Ascending aorta (tissue), 2 donors: Measurements from ENCODE around the gene TGFBRAP1. TPM values are rescaled to one million over a fixed set of nuclear protein-coding genes. Genes with fewer than 3 reads are reported as not detected.

Experiments
- DNase-seq, 2 donors: peaks; one replicate each; pipeline ENCODE4 v3.0.0-alpha.2; 2019; ENCODE audit warnings: low spot score in 2 of 2
- H3K27ac ChIP-seq, 2 donors: fragments of 200-600 bp; sonication (generic); one replicate each; pipeline ENCODE4 v1.5.1; 2016 to 2017; ENCODE audit warnings: mild to moderate bottlenecking in 1 of 2
- H3K27me3 ChIP-seq: fragments of 200-600 bp; sonication (generic); one replicate; pipeline ENCODE4 v1.5.1; 2017
- H3K36me3 ChIP-seq, 2 donors: fragments of 200-600 bp; sonication (generic); one replicate each; pipeline ENCODE4 v1.5.1; 2016
- H3K4me1 ChIP-seq, 2 donors: fragments of 200-600 bp; sonication (generic); one replicate each; pipeline ENCODE4 v1.5.1; 2016 to 2017; ENCODE audit warnings: mild to moderate bottlenecking in 1 of 2
- H3K4me3 ChIP-seq, 2 donors: fragments of 200-600 bp; sonication (generic); one replicate each; pipeline ENCODE4 v1.5.1; 2016 to 2017; ENCODE audit warnings: mild to moderate bottlenecking in 1 of 2
- H3K9me3 ChIP-seq, 2 donors: fragments of 200-600 bp; sonication (generic); one replicate each; pipeline ENCODE4 v1.5.1; 2016
- intact Hi-C: fragments of 100-400 bp; cut with DNase I; formaldehyde crosslinking; loops from one replicate; pipeline ENCODE4 v1.15.1; 2023
- total RNA-seq: library from RNA; depleted of rRNA; stranded (reverse); fragments of >200 nt; gene quantifications from one replicate; pipeline ENCODE4 v1.1.0, GENCODE V29; 2016
- TF ChIP-seq, protein P1 (sequence below), 3 experiments: fragments of 200-600 bp in 2 of 3; fragments of 450-650 bp in 1 of 3; sonication (generic) in 2 of 3; IDR thresholded peaks; one replicate each; pipeline ENCODE4 v1.5.1; 2016 to 2019; ENCODE audit warnings: antibody characterized with exemption in 3 of 3, mild to moderate bottlenecking in 1 of 3, moderate library complexity in 1 of 3

The TGFBRAP1 gene
- total RNA-seq, 1 donor from 2014 or later: 30.1 TPM

- no peak for DNase-seq
- intact Hi-C loops: no loop called here
Observed at GRCh38 chr2:105309147-105309545, 20.4 kb downstream of the TGFBRAP1 start.

DNA sequence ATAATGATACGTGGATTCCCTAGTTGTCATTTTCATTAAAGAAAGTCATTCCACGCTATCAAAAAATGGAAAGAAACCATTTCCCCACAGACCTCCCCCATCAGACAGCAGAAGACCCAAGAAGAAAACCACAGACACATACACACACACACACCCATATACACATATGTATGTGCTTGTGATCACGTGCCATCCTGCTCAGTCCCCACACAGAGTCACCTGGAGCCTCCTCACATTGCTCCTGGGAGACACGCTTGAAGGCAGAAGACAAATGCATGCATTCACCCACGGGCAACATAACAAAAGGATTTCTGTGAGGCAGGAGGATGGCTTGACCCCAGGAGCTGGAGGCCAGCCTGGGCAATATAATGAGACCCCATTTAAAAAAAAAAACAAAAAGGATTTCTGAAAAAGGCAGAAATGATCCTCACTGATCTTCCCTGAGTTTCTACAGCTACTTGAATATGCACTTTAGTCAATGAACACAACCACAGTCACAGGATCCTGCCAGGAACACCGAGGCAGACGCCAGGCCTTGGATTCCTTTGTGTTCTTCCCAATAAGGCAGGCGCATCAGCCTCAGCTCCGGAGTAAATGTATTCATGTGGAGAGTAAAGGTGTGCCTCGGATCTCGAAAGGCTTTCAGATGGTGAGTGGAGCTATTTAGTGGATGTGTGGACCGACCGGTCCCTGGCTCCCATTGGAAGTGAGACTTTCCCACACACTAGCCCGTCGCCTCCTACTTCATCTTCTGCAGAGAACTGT is 21.0 kb downstream of the TGFBRAP1 start:
- no peaks in the 10 kb centered on the region for H3K9me3 ChIP-seq
- intact Hi-C loops: no loop called here
- H3K4me3 ChIP-seq: no peak overlapping the region
- no peak overlapping the region for H3K27ac ChIP-seq
- H3K27me3 ChIP-seq: no peaks in the 10 kb centered on the region
- DNase-seq: no peak
- no peaks in the 10 kb centered on the region for H3K4me1 ChIP-seq
- H3K36me3 ChIP-seq: peaks cover 14 to 26% of the 10 kb centered on the region in 2 donors
- TF ChIP-seq, protein P1, sequence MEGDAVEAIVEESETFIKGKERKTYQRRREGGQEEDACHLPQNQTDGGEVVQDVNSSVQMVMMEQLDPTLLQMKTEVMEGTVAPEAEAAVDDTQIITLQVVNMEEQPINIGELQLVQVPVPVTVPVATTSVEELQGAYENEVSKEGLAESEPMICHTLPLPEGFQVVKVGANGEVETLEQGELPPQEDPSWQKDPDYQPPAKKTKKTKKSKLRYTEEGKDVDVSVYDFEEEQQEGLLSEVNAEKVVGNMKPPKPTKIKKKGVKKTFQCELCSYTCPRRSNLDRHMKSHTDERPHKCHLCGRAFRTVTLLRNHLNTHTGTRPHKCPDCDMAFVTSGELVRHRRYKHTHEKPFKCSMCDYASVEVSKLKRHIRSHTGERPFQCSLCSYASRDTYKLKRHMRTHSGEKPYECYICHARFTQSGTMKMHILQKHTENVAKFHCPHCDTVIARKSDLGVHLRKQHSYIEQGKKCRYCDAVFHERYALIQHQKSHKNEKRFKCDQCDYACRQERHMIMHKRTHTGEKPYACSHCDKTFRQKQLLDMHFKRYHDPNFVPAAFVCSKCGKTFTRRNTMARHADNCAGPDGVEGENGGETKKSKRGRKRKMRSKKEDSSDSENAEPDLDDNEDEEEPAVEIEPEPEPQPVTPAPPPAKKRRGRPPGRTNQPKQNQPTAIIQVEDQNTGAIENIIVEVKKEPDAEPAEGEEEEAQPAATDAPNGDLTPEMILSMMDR (IDR thresholded peaks at IDR 0.05): no peak

More at GRCh38 chr2:105309147-105309545, 20.4 kb downstream of the TGFBRAP1 start:
- TF ChIP-seq, protein P1 (IDR thresholded peaks at IDR 0.05): no peak
- Histone ChIP-seq H3K36me3 (peaks cover 14 to 26% of the 10 kb centered on the region in 2 donors), H3K4me3 (no peak overlapping the region), H3K9me3 (no peaks in the 10 kb centered on the region), H3K27ac (no peak overlapping the region), H3K27me3 (no peaks in the 10 kb centered on the region), H3K4me1 (no peaks in the 10 kb centered on the region)

GRCh38 chr2:105307962-105308361 is 21.6 kb downstream of the TGFBRAP1 start:
- Histone ChIP-seq H3K36me3 (peaks cover 14 to 26% of the 10 kb centered on the region in 2 donors), H3K9me3 (no peaks in the 10 kb centered on the region), H3K4me3 (no peak overlapping the region), H3K27me3 (no peaks in the 10 kb centered on the region), H3K27ac (no peak overlapping the region), H3K4me1 (no peaks in the 10 kb centered on the region)
- TF ChIP-seq, protein P1 (IDR thresholded peaks at IDR 0.05): no peak
- intact Hi-C loops: no loop called here
- no peak for DNase-seq

- no peaks in the 10 kb centered on the region for H3K27me3 ChIP-seq
- DNase-seq: no peak
- TF ChIP-seq, protein P1 (IDR thresholded peaks at IDR 0.05): no peak
- no peaks in the 10 kb centered on the region for H3K9me3 ChIP-seq
- H3K36me3 ChIP-seq: peaks cover 14 to 26% of the 10 kb centered on the region in 2 donors
- no peak overlapping the region for H3K4me3 ChIP-seq
- intact Hi-C loops: no loop called here
- H3K27ac ChIP-seq: no peak overlapping the region
- H3K4me1 ChIP-seq: no peaks in the 10 kb centered on the region
Observed at GRCh38 chr2:105307550-105307949, 22.0 kb downstream of the TGFBRAP1 start.

GRCh38 chr2:105307146-105307545 is 22.4 kb downstream of the TGFBRAP1 start:
- Histone ChIP-seq H3K36me3 (peaks cover 14 to 26% of the 10 kb centered on the region in 2 donors), H3K4me1 (no peaks in the 10 kb centered on the region), H3K27me3 (no peaks in the 10 kb centered on the region), H3K9me3 (no peaks in the 10 kb centered on the region), H3K4me3 (no peak overlapping the region), H3K27ac (no peak overlapping the region)
- no peak for DNase-seq
- TF ChIP-seq, protein P1 (IDR thresholded peaks at IDR 0.05): no peak
- intact Hi-C loops: no loop called here
